Activated T-cell treated with anti-CD3 and anti-CD28 coated beads, Interleukin-2, amount 50 U/mL, for 4 hours (primary cell): ENCODE data around the gene LHX3. TPM values are rescaled to one million over a fixed set of nuclear protein-coding genes. Genes with fewer than 3 reads are reported as not detected.

Experiments used
- ATAC-seq, 2 donors: fragments of 200-7000 bp; cut with Tn5 transposase; one replicate each; pipeline ENCODE4 v1.10.0; 2021
- DNase-seq: peaks from one replicate; pipeline ENCODE4 v3.0.0-alpha.2; 2020
- H3K27me3 Mint-ChIP-seq: one replicate; pipeline ENCODE4 v1.8.0; 2021; ENCODE audit warnings: low read depth, mixed read lengths
- H3K36me3 Mint-ChIP-seq: one replicate; pipeline ENCODE4 v1.8.0; 2022; ENCODE audit warnings: mixed read lengths; ENCODE audit not compliant: insufficient read depth
- H3K4me1 Mint-ChIP-seq: one replicate; pipeline ENCODE4 v1.8.0; 2021; ENCODE audit warnings: low read depth, mixed read lengths
- H3K4me3 Mint-ChIP-seq: one replicate; pipeline ENCODE4 v1.8.0; 2021; ENCODE audit warnings: mild to moderate bottlenecking, moderate library complexity, mixed read lengths
- H3K9me3 Mint-ChIP-seq: one replicate; pipeline ENCODE4 v1.8.0; 2021; ENCODE audit warnings: mixed read lengths
- total RNA-seq, 3 donors: library from RNA; stranded (reverse); gene quantifications; one replicate each; pipeline ENCODE4 v1.2.1, GENCODE V29; 2021

The LHX3 gene
- total RNA-seq, 3 donors from 2014 or later: 0.08 to 0.11 TPM; not detected in 1

GRCh38 chr9:136180586-136180985 is 24.3 kb downstream of the LHX3 start:
- Mint-ChIP-seq H3K4me3 (no peak overlapping the region), H3K36me3 (no peaks in the 10 kb centered on the region), H3K9me3 (no peaks in the 10 kb centered on the region), H3K27me3 (peaks cover 20% of the 10 kb centered on the region), H3K4me1 (no peaks in the 10 kb centered on the region)
- DNase-seq (no peak), ATAC-seq (no peak)

- DNase-seq: no peak
- no peaks in the 10 kb centered on the region for H3K9me3 Mint-ChIP-seq
- H3K36me3 Mint-ChIP-seq: no peaks in the 10 kb centered on the region
- no peak for ATAC-seq
- no peak overlapping the region for H3K4me3 Mint-ChIP-seq
- H3K4me1 Mint-ChIP-seq: no peaks in the 10 kb centered on the region
- H3K27me3 Mint-ChIP-seq: peaks cover 13% of the 10 kb centered on the region
Observed at GRCh38 chr9:136179761-136180160, 25.2 kb downstream of the LHX3 start.

- Mint-ChIP-seq H3K27me3 (peaks cover 11% of the 10 kb centered on the region), H3K4me1 (no peaks in the 10 kb centered on the region), H3K36me3 (no peaks in the 10 kb centered on the region), H3K9me3 (no peaks in the 10 kb centered on the region), H3K4me3 (no peak overlapping the region)
- DNase-seq (no peak), ATAC-seq (no peak)
Observed at GRCh38 chr9:136179101-136179616, 25.8 kb downstream of the LHX3 start.

DNA sequence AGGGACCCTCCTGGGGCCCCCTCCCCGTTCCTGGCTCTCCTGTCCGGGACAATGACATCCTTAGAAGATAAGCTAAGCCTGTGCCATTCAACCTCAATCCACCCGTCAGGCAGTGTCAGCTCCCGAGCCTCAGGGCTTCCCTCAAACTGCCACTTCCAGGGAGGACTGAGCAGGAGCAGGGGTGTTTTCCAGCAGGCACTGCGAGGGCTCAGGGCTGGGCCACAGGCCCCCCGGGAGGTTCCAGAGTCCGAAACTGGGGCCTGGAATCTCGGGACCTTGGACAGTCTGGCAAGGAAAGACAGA is 26.2 kb downstream of the LHX3 start:
- H3K27me3 Mint-ChIP-seq: peaks cover 11% of the 10 kb centered on the region
- ATAC-seq: no peak
- no peak overlapping the region for H3K4me3 Mint-ChIP-seq
- no peaks in the 10 kb centered on the region for H3K9me3 Mint-ChIP-seq
- no peaks in the 10 kb centered on the region for H3K36me3 Mint-ChIP-seq
- no peaks in the 10 kb centered on the region for H3K4me1 Mint-ChIP-seq
- DNase-seq: no peak

DNA sequence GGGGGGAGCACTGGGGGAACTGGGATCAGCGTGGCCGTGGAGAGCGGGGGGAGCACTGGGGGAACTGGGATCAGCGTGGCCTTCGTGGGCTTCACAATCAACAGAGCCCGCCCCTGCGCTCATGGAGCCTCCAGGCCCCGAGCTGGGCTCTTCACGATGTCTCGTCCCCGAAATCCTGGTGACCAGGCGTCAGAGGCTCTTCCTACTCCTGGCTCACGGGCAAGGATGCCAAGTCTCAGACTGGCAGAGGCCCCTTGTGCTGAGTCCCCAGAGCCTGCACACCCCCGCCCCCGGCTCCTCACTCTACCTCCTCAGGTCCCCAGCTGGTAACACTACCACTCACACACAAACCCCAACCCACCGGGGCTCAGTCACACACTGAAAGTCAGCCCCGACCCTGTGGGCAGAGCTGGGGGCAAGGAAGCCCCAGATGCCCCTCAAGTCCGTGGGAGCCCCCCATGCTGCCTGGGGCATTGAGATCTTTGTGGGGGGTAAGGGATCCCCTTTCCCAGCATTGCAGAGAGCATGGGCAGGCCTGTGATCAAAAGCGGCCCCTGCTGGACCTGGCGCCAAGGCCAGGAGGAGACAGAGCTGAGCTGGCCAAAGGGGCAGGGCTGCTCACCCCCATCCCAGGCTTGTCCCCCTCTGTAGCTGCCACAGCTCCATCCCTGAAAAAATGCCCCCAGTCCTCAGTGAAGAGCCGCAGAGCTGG is 26.7 kb downstream of the LHX3 start:
- Mint-ChIP-seq H3K36me3 (no peaks in the 10 kb centered on the region), H3K4me1 (no peaks in the 10 kb centered on the region), H3K27me3 (peaks cover 11% of the 10 kb centered on the region), H3K9me3 (no peaks in the 10 kb centered on the region), H3K4me3 (no peak overlapping the region)
- ATAC-seq (no peak), DNase-seq (no peak)

DNA sequence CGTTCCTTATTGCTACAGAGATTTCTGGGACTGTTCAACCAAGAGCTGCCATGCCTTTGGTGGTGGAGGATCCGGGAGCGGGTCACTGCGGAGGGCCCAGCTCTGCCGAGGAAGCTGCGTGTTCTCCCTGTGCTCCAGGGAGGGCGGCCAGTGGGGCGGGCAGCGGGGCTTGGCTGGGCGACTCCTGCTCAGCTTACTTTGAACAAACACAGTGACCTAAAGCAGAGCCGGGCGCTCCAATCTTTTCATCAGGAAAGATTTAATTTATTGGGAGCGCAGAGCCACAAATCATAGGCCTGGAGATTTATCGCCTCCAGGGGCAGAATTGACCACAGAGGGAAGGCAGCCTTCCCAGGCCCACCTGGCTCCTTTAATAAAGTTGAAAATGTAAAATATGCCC is 27.7 kb downstream of the LHX3 start:
- ATAC-seq: no peak
- Mint-ChIP-seq H3K9me3 (no peaks in the 10 kb centered on the region), H3K27me3 (peaks cover 9% of the 10 kb centered on the region), H3K36me3 (no peaks in the 10 kb centered on the region), H3K4me3 (no peak overlapping the region), H3K4me1 (no peaks in the 10 kb centered on the region)
- DNase-seq: no peak

GRCh38 chr9:136175616-136176197 is 29.2 kb downstream of the LHX3 start:
- Mint-ChIP-seq H3K9me3 (no peaks in the 10 kb centered on the region), H3K36me3 (no peaks in the 10 kb centered on the region), H3K4me1 (no peaks in the 10 kb centered on the region), H3K27me3 (peaks cover 13% of the 10 kb centered on the region), H3K4me3 (no peak overlapping the region)
- DNase-seq (no peak), ATAC-seq (no peak)

GRCh38 chr9:136174779-136175615 is 29.9 kb downstream of the LHX3 start:
- H3K4me1 Mint-ChIP-seq: no peaks in the 10 kb centered on the region
- no peak overlapping the region for H3K4me3 Mint-ChIP-seq
- ATAC-seq (no peak), DNase-seq (no peak)
- peaks cover 16% of the 10 kb centered on the region for H3K27me3 Mint-ChIP-seq
- H3K9me3 Mint-ChIP-seq: no peaks in the 10 kb centered on the region
- H3K36me3 Mint-ChIP-seq: no peaks in the 10 kb centered on the region

- no peaks in the 10 kb centered on the region for H3K36me3 Mint-ChIP-seq
- H3K27me3 Mint-ChIP-seq: peaks cover 22% of the 10 kb centered on the region
- no peaks in the 10 kb centered on the region for H3K9me3 Mint-ChIP-seq
- ATAC-seq (no peak), DNase-seq (no peak)
- no peak overlapping the region for H3K4me3 Mint-ChIP-seq
- no peaks in the 10 kb centered on the region for H3K4me1 Mint-ChIP-seq
Observed at GRCh38 chr9:136173648-136174290, 31.2 kb downstream of the LHX3 start.

- Mint-ChIP-seq H3K27me3 (peaks cover 27% of the 10 kb centered on the region), H3K4me3 (no peak overlapping the region), H3K9me3 (no peaks in the 10 kb centered on the region)
Observed at GRCh38 chr9:136172412-136173079, 32.4 kb downstream of the LHX3 start.

DNA sequence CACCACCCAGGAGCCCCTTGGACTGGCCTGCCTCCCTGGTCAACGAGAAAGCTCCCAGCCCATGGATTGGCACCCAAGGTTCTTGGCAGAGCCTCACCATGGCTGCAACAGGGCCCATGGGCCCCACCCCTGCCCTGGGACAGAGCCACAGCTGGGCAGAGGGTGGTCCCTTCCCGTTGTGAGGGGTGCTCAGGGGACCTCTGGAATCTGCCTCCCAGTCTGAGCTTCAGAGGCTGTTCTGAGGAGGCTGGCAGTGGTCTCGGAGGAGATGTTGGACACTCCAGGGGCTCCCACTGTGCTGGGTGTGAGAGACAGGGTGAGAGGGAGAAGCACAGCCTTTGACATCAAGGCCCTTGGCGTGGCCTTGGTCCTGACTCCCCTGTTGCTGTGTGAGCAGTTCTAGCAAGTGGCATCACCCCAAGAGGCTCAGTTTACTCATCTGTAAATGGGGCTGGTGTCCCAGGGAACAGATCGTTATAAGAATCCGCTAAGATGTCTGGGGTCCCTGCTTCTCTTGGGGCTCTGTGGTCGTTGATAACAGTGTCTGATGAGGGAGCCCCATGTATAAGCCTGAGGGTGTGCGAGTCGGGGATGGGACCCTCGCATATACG is 33.0 kb downstream of the LHX3 start:
- no peaks in the 10 kb centered on the region for H3K4me1 Mint-ChIP-seq
- no peak overlapping the region for H3K4me3 Mint-ChIP-seq
- no peaks in the 10 kb centered on the region for H3K9me3 Mint-ChIP-seq
- ATAC-seq: no peak
- no peak for DNase-seq
- H3K36me3 Mint-ChIP-seq: no peaks in the 10 kb centered on the region
- peaks cover 26% of the 10 kb centered on the region for H3K27me3 Mint-ChIP-seq

More at GRCh38 chr9:136172412-136173079, 32.4 kb downstream of the LHX3 start:
- Mint-ChIP-seq H3K36me3 (no peaks in the 10 kb centered on the region), H3K4me1 (no peaks in the 10 kb centered on the region)
- DNase-seq (no peak), ATAC-seq (no peak)

DNA sequence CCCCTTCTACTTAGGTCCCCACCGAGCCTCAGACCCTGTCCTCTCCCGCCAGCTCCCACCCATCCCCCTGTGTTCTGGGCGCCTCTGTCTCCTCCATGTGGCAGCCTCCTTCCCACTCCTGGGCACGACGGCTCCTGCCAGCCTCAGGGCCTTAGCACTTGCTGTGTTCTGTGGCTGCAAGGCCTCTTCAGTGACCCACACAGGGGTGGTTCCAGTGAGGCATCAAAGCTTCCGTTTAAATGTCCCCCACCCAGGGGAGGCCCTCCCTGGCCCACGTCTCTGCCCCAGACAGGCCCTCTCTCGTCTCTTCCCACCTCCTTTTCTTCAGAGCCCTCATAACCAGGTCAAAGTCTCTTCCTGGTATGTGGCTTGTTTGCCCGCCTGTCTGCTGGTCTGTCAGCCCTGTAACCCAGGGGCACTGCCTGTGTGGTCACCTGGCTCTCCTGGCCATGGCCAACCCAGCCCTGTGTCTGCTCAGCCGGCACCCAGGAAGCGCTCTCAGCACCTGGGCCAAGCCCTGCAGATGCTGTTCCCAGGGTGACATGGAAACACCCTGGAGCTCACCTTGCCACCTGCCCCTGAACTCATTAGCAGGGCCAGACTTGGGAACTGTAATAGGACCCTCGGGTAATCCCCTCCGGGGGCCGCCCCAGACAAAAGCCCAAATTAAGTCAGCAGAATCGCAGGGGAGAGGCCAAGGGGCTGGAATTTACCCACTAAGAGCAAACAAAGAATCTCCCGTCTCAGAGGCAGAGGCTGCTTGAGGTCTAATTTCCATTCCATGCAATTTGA is 33.7 kb downstream of the LHX3 start:
- no peaks in the 10 kb centered on the region for H3K36me3 Mint-ChIP-seq
- no peak for DNase-seq
- H3K4me3 Mint-ChIP-seq: no peak overlapping the region
- no peak for ATAC-seq
- peaks cover 26% of the 10 kb centered on the region for H3K27me3 Mint-ChIP-seq
- no peaks in the 10 kb centered on the region for H3K9me3 Mint-ChIP-seq
- no peaks in the 10 kb centered on the region for H3K4me1 Mint-ChIP-seq
